HTR-8/SVneo (cell line): ENCODE data around the gene CEP128.

ENCODE experiments used
- DNase-seq: peaks from one replicate; pipeline ENCODE4 v3.0.0; 2011; ENCODE audit warnings: low spot score, mixed read lengths; ENCODE audit not compliant: insufficient read length
- FAIRE-seq: peaks from 2 replicates; lab custom pipeline; 2011; peaks lifted over from hg19 to GRCh38; lab: Jason Lieb, UNC

The CEP128 gene

DNA sequence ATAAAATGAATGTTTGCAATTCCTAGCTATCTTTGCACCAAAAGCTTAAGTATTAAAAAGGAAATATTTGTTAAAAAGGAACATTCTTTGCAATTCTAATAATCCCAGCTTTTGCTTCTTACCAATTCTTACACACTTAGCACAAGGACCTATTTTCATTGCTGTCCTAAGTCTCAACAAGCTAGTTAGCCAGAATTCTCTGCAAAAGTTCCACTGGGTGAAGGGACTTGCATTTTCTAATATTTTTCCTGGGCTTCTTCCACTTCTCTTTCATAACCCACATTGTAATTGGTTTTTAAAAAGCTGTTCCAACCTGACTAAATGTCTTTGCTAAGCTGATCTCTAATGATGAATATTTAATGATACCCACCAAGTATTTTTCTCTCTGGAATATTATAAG, 422.5 kb downstream of the CEP128 start:
- FAIRE-seq (no peak), DNase-seq (no peak)

DNA sequence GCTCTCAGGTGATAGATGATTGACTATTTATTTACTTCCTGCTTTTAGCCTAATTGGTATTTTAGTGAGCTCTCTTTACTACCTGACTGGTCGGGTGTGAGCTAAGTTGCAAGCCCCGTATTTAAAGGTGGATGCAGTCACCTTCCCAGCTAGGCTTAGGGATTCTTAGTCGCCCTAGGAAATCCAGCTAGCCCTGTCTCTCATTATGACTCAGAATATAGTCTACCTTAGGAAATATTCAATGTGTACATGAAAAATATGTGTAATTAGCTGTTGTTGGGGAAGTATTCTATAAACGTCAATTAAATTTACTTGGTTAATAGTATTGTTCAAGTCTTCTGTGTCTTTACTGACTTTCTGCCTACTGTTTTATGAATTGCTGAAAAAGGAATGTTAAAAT, 423.4 kb downstream of the CEP128 start:
- FAIRE-seq: no peak
- DNase-seq: no peak

- DNase-seq (no peak), FAIRE-seq (no peak)
These were observed 434.2 kb downstream of the CEP128 start for GRCh38 chr14:80507292-80507869.

DNA sequence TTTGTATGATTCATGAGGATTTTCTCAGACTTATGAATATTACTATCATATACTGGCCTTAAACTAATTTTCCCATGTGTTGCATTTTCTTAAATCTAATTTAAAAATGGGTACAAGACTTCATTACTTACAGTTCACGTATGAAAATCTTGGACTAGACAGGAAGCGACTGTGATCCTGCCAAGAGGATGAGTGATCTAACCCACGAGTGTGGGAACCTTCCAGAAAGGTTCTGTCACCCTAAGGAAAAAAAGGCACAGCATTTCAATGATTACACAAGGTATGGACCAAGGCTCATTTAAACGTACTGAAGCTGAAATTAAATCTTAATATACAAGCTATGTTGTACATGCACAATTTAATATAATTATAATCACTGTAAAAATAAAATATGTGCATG, 436.8 kb downstream of the CEP128 start:
- DNase-seq (no peak), FAIRE-seq (no peak)

- DNase-seq (no peak), FAIRE-seq (no peak)
These were observed 443.0 kb downstream of the CEP128 start for GRCh38 chr14:80498533-80498932.

DNA sequence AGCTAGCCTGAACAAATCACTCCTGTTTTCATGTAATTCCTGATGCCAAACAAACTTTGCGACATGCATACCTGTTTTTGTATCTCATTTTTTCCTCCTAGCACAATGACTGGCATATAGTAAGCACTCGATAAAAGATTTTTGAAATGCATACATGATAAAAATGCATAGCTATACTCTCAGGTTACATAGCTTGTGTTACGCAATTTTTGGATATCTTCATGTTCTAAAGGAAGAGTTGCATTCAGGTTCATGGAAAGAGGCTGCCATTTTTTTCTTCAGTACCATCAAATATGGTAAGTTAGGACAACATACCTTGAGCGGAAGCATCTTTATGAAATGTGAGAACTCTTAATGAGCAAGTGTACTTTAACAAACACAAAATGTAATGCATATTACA, 445.4 kb downstream of the CEP128 start:
- DNase-seq: no peak
- no peak for FAIRE-seq

DNA sequence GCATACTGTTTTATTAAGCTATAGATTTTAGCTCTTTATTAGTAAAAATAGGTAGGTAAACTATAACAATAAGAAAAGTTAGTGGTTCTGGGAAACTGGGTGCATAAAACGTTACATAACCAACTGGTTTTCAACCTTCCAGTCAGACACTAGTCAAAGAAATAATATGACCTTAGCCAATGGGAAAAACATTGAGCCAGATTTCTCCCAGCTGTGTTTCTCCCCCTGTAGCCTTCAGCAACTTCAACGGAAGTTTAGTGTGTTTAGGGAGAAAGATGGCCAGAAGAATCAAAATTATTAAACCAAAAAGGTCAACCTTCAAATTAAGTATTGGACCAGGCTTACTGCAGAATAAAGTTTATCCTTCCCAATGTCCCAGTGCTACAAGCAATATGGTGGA, 446.8 kb downstream of the CEP128 start:
- DNase-seq (no peak), FAIRE-seq (no peak)

DNA sequence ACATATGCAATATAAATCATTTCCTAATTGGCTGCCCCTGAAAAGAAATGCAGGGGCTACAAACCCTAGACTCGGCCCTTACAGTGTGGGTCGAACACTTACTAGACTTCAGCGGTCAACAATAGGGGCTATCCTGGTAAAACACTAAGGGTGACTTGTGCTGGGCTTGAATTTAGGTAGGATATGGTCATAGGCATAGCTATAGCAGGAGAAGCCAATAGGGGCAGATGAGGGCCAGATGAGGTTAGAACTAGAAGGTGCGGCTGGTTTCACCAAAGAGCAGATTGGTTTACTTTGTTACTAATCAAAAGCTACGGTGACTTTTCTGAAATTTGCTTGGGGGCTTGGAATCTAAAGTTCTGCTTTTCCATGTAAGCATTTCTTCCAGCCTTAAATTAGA, 447.9 kb downstream of the CEP128 start:
- no peak for FAIRE-seq

DNA sequence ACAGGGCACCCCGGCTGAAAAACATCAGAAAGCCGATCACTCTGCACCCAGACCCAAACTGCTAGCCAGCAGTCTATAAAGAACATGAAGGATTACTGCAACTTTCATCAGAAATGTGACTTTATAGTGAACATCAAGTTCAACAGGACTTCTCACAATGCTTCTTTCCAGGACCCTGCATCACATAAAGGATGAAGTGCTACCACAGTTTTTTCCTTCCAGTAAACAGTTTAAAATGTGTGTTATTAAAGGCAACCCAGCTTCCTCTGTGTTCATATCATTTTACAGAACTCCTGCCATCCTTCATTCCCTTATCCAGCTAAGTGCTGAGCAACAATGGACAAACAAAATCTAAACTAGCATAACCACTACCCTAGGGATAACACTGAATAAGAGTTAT, 449.9 kb downstream of the CEP128 start:
- FAIRE-seq: no peak
- no peak for DNase-seq

More for the DNA sequence above, 447.9 kb downstream of the CEP128 start:
- no peak for DNase-seq

- no peak for FAIRE-seq
These were observed 450.4 kb downstream of the CEP128 start for GRCh38 chr14:80491131-80491530.

GRCh38 chr14:80489513-80489912, 452.0 kb downstream of the CEP128 start:
- DNase-seq (no peak), FAIRE-seq (no peak)

More at GRCh38 chr14:80491131-80491530, 450.4 kb downstream of the CEP128 start:
- DNase-seq: no peak

GRCh38 chr14:80485764-80486163, 455.8 kb downstream of the CEP128 start:
- FAIRE-seq (no peak), DNase-seq (no peak)

- peak; percentile 31 for FAIRE-seq
- no peak for DNase-seq
These were observed 458.2 kb downstream of the CEP128 start for GRCh38 chr14:80483331-80483730.

GRCh38 chr14:80477388-80478160, 464.0 kb downstream of the CEP128 start:
- no peak for DNase-seq
- FAIRE-seq: no peak

- DNase-seq: no peak
- FAIRE-seq: no peak
These were observed 466.5 kb downstream of the CEP128 start for GRCh38 chr14:80475074-80475473.

DNA sequence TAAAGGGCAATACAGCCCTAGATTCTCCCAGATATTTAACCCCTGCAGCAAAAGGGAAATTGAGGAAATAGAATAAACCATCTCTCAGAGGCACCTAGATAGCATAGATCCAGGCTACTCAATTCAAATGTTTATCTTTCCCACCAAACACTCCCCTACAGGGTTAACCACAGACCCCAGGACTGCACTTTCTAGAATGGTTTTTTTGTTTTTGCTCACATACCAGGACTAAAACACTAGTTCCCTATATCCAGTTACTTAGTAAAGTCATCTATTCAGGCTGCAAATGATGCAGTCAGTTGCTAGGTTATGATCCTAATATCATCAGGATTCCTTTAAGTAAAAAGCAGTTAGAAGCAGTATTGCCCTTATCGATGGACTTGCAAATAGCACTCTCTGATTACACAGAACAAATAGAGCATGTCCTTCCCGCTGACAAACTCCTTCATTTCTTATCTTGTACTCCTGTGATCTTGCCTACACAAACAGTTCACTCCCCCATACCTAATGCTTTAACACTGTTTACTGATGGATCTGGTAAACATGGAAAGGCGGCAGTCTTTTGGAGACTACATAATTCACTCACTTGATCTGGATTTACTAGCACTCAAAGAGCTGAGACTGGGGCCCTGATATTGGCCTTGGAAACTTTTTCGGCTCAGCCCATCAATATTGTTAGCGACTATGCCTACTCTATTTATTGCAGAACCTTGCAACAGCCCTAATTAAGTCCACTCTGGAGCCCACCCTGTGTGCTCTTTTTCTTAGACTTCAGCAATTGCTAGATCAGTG, 473.0 kb downstream of the CEP128 start:
- no peak for FAIRE-seq

GRCh38 chr14:80465546-80466220, 475.9 kb downstream of the CEP128 start:
- DNase-seq (no peak), FAIRE-seq (no peak)

More for the DNA sequence above, 473.0 kb downstream of the CEP128 start:
- DNase-seq: no peak

GRCh38 chr14:80464531-80465149, 476.9 kb downstream of the CEP128 start:
- FAIRE-seq: no peak
- no peak for DNase-seq

- FAIRE-seq (no peak), DNase-seq (no peak)
These were observed 485.3 kb downstream of the CEP128 start for GRCh38 chr14:80456209-80456608.

GRCh38 chr14:80455031-80455430, 486.5 kb downstream of the CEP128 start:
- no peak for FAIRE-seq
- DNase-seq: no peak
